ENCODE data around the gene CACTIN. TPM values are rescaled to one million over a fixed set of nuclear protein-coding genes. Genes with fewer than 3 reads are reported as not detected.
A peak's percentile ranks its signal among the peaks of the same experiment; 100 is the strongest.

The CACTIN gene
- total and polyA plus RNA-seq, 2 of the 8 experiments (the other 6 are each of a cell fraction or from before 2014, with no cell fraction given) = 25.8 to 29.9 TPM

DNA sequence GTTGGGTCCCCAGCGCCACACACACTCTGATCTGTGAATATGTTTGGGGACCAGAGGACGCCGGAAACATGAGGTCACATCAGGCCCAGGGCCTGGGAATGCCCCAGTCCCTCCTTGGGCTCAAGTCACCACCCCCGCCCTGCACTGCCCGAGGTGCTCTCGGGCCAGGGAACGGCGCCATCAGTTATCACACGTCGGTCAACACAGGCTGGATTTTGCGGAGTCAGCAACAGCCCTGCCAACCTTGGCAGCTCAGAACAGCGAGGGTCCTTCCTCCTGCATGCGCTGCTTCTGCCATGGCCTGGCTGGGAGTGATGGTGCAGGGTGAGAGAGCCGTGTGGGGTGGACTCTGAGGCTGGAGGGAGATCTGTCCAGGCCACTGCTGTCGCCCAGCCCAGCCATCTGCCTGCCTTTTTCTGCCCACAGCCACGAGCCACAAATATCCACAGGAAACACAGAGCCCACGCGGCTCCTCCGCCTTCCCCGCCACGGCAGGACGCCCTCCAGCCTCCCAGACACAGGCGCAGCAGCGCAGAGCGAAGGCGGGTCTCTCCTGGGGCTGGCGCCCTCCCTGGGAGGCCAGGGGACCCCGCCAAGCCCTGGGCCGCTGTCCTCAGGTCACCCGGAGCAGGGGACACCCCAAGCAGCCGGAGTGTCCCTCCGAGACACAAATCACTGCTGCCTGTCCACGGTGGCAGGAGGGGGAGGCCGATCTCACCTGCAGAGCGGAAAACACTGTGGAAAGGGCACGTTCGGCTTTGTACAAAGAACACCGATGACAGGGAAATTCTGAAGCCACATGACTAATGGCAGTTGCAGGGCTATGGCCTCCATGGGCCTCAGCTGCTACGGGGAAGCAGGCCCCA is 31.6 kb upstream of the CACTIN start:
- no peak overlapping the region for H3K27ac ChIP-seq (ENCODE audit: low read depth, low read length)
- POLR2A ChIA-PET (ENCODE audit: partially characterized antibody) = no interaction called here

More for the DNA sequence above, 31.6 kb upstream of the CACTIN start:
- no peak overlapping the region for H4K5ac ChIP-seq (ENCODE audit: insufficient read length, low read depth, low read length)
- WGBS, 2 experiments (ENCODE audit: extremely low coverage in 1 of 2, insufficient coverage in 1 of 2, insufficient read length in 1 of 2, insufficient replicate concordance in 2 of 2, low coverage in 1 of 2, low lambda C conversion rate in 2 of 2, missing lambda C conversion rate in 1 of 2) = 89% methylated on average over 36 of the region's 39 CpGs; no CpG with 5 or more reads in 1 of the 2 experiments
- no peak overlapping the region for H3K18ac ChIP-seq (ENCODE audit: extremely low read depth, low read length)
- H3K4ac ChIP-seq (replicated peaks; ENCODE audit: insufficient read length, low read depth, low read length) = no peak overlapping the region
- H2BK12ac ChIP-seq (ENCODE audit: low read depth, low read length) = no peak overlapping the region
- no peaks in the 10 kb centered on the region for H3K27me3 ChIP-seq (replicated peaks in 1 of 4; ENCODE audit: control insufficient read depth in 3 of 4, extremely low read depth in 1 of 4, insufficient read depth in 3 of 4, low read length in 3 of 4)
- peaks cover 0 to 9% (median 7%) of the 10 kb centered on the region in 4 experiments; a peak in 6 of 8 replicates for H3K36me3 ChIP-seq (ENCODE audit: control insufficient read depth in 2 of 4, insufficient read depth in 4 of 4, low read length in 3 of 4)
- 0 out of 2 replicates have a peak overlapping the region, but pooled peaks have one; percentile 24 for H2BK5ac ChIP-seq (ENCODE audit: low read depth, low read length)
- no peak overlapping the region for H2AFZ ChIP-seq (ENCODE audit: low read length)
- DNase-seq (ENCODE audit: low read depth in 1 of 2, low spot score in 2 of 2) = no peak
- CTCF ChIA-PET (ENCODE audit: partially characterized antibody) = interaction anchor here (1.0 to 2.3 kb wide), 5 partner anchors 9 to 72 kb away, joined by 3 to 8 read pairs (median 6); partner anchors contain the start of genes GIPC3 and TJP3
- no peak overlapping the region for H3K14ac ChIP-seq (ENCODE audit: insufficient read length)
- no peak overlapping the region for H2AK5ac ChIP-seq (ENCODE audit: low read depth, low read length)
- no peak overlapping the region for H2BK120ac ChIP-seq (replicated peaks; ENCODE audit: low read depth, low read length)
- H3K4me1 ChIP-seq (replicated peaks in 1 of 4; ENCODE audit: control insufficient read depth in 3 of 4, insufficient read depth in 4 of 4, low read length in 3 of 4) = no peaks in the 10 kb centered on the region
- no peak overlapping the region for H3K56ac ChIP-seq (replicated peaks; ENCODE audit: insufficient read length, low read depth, low read length)
- no peak for FAIRE-seq
- H3K79me1 ChIP-seq (ENCODE audit: low read depth, low read length) = no peaks in the 10 kb centered on the region
- H3K9ac ChIP-seq (replicated peaks in 1 of 4; ENCODE audit: extremely low read depth in 1 of 4, low read depth in 3 of 4, low read length in 3 of 4) = no peak overlapping the region
- no peaks in the 10 kb centered on the region for H3K79me2 ChIP-seq (ENCODE audit: control insufficient read depth in 1 of 2, insufficient read depth in 2 of 2, low read length in 2 of 2)
- no peak overlapping the region for H3K4me3 ChIP-seq (ENCODE audit: extremely low read depth in 1 of 4, insufficient read depth in 2 of 4, low read depth in 3 of 4, low read length in 4 of 4)
- TF ChIP-seq GABPA (IDR thresholded peaks at IDR 0.05; ENCODE audit: borderline replicate concordance, insufficient read depth, low read length) (no peak), CHD2 (IDR thresholded peaks at IDR 0.05; ENCODE audit: low read length) (no peak), TAF7 (optimal IDR thresholded peaks at IDR 0.05; ENCODE audit: borderline replicate concordance, low read depth, low read length) (no peak), EGR1 (IDR thresholded peaks at IDR 0.05; ENCODE audit: borderline replicate concordance, low read depth, low read length) (no peak), SP4 (IDR thresholded peaks at IDR 0.05; ENCODE audit: low read length) (no peak), RNF2 (IDR thresholded peaks at IDR 0.05; ENCODE audit: borderline replicate concordance, low read depth, low read length, missing control alignments, poor library complexity, severe bottlenecking) (no peak)
- TF ChIP-seq, protein P1, sequence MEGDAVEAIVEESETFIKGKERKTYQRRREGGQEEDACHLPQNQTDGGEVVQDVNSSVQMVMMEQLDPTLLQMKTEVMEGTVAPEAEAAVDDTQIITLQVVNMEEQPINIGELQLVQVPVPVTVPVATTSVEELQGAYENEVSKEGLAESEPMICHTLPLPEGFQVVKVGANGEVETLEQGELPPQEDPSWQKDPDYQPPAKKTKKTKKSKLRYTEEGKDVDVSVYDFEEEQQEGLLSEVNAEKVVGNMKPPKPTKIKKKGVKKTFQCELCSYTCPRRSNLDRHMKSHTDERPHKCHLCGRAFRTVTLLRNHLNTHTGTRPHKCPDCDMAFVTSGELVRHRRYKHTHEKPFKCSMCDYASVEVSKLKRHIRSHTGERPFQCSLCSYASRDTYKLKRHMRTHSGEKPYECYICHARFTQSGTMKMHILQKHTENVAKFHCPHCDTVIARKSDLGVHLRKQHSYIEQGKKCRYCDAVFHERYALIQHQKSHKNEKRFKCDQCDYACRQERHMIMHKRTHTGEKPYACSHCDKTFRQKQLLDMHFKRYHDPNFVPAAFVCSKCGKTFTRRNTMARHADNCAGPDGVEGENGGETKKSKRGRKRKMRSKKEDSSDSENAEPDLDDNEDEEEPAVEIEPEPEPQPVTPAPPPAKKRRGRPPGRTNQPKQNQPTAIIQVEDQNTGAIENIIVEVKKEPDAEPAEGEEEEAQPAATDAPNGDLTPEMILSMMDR (IDR thresholded peaks at IDR 0.05; ENCODE audit: control extremely low read depth in 1 of 3, insufficient read depth in 1 of 3, low read depth in 1 of 3, low read length in 3 of 3) = no peak
- no peak overlapping the region for H3K23ac ChIP-seq (ENCODE audit: insufficient read length)
- H4K91ac ChIP-seq (replicated peaks; ENCODE audit: insufficient read length, low read length) = no peak overlapping the region
- no peak overlapping the region for H4K8ac ChIP-seq (ENCODE audit: extremely low read depth, insufficient read depth, low read length)
- H2BK15ac ChIP-seq (ENCODE audit: low read length) = no peak overlapping the region
- no peak overlapping the region for H3K4me2 ChIP-seq (ENCODE audit: insufficient read depth in 1 of 2, low read depth in 2 of 2, low read length in 2 of 2)
- peaks cover 0 to 22% of the 10 kb centered on the region in 2 experiments for H4K20me1 ChIP-seq (replicated peaks in 1 of 2; ENCODE audit: control insufficient read depth in 1 of 2, insufficient read depth in 2 of 2, low read length in 2 of 2)
- no peak overlapping the region for H2BK20ac ChIP-seq (ENCODE audit: low read length)
- no peaks in the 10 kb centered on the region for H3K23me2 ChIP-seq (ENCODE audit: low read depth, low read length)
- no peaks in the 10 kb centered on the region for H3K9me3 ChIP-seq (ENCODE audit: insufficient read depth in 2 of 2, low read depth in 1 of 2, low read length in 1 of 2)
